Measurements from ENCODE around the gene STPG3. TPM values are rescaled to one million over a fixed set of nuclear protein-coding genes. Genes with fewer than 3 reads are reported as not detected.

STPG3 gene
- total and polyA plus RNA-seq, 2 of the 13 experiments (the other 11 are each of a cell fraction or from before 2014, with no cell fraction given), result not detected

DNA sequence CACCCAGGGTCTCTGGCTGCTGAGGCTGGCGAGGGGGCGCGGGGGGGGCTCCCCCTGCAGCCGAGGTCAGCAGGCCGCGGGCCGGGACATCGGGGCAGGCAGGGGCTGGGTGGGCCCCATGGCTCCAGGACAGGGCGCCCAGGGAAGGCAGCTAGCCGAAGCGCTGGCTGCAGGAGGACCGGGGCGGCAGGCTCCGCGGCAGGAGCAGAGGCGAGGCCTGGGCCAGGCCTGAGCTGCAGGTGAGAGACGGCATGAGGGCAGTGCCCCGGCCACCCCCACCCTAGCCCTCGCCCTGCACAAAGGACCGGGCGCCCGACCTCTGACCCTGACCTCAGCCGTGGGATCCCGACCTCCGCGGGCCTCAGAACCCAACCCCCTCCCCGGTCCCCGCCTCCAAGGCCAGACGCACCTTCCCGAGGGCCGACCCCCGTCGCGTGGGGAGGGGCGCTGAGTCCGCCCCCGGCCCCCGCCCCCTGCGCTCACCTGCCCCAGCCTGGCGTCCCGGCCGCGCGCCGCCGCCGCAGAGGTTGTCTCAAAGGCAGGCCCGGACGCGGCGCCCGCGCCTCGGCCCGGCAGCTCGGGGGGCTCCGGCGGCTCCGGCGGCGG, 29.5 kb upstream of the STPG3 start (continued):
- TF ChIP-seq, protein P1, sequence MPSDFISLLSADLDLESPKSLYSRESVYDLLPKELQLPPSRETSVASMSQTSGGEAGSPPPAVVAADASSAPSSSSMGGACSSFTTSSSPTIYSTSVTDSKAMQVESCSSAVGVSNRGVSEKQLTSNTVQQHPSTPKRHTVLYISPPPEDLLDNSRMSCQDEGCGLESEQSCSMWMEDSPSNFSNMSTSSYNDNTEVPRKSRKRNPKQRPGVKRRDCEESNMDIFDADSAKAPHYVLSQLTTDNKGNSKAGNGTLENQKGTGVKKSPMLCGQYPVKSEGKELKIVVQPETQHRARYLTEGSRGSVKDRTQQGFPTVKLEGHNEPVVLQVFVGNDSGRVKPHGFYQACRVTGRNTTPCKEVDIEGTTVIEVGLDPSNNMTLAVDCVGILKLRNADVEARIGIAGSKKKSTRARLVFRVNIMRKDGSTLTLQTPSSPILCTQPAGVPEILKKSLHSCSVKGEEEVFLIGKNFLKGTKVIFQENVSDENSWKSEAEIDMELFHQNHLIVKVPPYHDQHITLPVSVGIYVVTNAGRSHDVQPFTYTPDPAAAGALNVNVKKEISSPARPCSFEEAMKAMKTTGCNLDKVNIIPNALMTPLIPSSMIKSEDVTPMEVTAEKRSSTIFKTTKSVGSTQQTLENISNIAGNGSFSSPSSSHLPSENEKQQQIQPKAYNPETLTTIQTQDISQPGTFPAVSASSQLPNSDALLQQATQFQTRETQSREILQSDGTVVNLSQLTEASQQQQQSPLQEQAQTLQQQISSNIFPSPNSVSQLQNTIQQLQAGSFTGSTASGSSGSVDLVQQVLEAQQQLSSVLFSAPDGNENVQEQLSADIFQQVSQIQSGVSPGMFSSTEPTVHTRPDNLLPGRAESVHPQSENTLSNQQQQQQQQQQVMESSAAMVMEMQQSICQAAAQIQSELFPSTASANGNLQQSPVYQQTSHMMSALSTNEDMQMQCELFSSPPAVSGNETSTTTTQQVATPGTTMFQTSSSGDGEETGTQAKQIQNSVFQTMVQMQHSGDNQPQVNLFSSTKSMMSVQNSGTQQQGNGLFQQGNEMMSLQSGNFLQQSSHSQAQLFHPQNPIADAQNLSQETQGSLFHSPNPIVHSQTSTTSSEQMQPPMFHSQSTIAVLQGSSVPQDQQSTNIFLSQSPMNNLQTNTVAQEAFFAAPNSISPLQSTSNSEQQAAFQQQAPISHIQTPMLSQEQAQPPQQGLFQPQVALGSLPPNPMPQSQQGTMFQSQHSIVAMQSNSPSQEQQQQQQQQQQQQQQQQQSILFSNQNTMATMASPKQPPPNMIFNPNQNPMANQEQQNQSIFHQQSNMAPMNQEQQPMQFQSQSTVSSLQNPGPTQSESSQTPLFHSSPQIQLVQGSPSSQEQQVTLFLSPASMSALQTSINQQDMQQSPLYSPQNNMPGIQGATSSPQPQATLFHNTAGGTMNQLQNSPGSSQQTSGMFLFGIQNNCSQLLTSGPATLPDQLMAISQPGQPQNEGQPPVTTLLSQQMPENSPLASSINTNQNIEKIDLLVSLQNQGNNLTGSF (CRISPR knock-in tag; IDR thresholded peaks at IDR 0.05), result no peak
- TF ChIP-seq IKZF1 (IDR thresholded peaks at IDR 0.05) (no peak), POGZ (CRISPR knock-in tag; IDR thresholded peaks at IDR 0.05) (no peak), SMC3 (IDR thresholded peaks at IDR 0.05; ENCODE audit: low read length) (no peak), ZZZ3 (CRISPR knock-in tag; IDR thresholded peaks at IDR 0.05; ENCODE audit: borderline replicate concordance) (no peak), SP1 (IDR thresholded peaks at IDR 0.05) (no peak), SP1 (CRISPR knock-in tag; IDR thresholded peaks at IDR 0.05) (no peak), AGO1 (IDR thresholded peaks at IDR 0.05; ENCODE audit: low read depth, low read length, poor library complexity, severe bottlenecking) (no peak), ZNF329 (CRISPR knock-in tag; IDR thresholded peaks at IDR 0.05; ENCODE audit: low read depth) (peak; percentile 31; the same call in 1 of the 2 replicates), KLF16 (CRISPR knock-in tag; IDR thresholded peaks at IDR 0.05) (no peak), BCL6 (CRISPR knock-in tag; IDR thresholded peaks at IDR 0.05) (no peak), NFE2L2 (IDR thresholded peaks at IDR 0.05; ENCODE audit: low read length) (no peak), ZUFSP (CRISPR knock-in tag; IDR thresholded peaks at IDR 0.05; ENCODE audit: borderline replicate concordance) (no peak), ZFP36 (IDR thresholded peaks at IDR 0.05; ENCODE audit: borderline replicate concordance, low read depth, low read length, partially characterized antibody) (no peak), CAMTA2 (CRISPR knock-in tag; IDR thresholded peaks at IDR 0.05; ENCODE audit: borderline replicate concordance) (no peak), CBX1 (IDR thresholded peaks at IDR 0.05; ENCODE audit: low read depth) (no peak), SYNCRIP (IDR thresholded peaks at IDR 0.05; ENCODE audit: insufficient read depth, low read depth, low read length) (no peak), RXRB (CRISPR knock-in tag; IDR thresholded peaks at IDR 0.05; ENCODE audit: borderline replicate concordance) (0 out of 2 replicates have a peak, but pooled peaks have one; percentile 26), KDM2A (CRISPR knock-in tag; IDR thresholded peaks at IDR 0.05; ENCODE audit: borderline replicate concordance, low read depth) (no peak; the same call in 1 of the 2 replicates), ZSCAN30 (CRISPR knock-in tag; IDR thresholded peaks at IDR 0.05) (no peak)
- TF ChIP-seq, protein P2, sequence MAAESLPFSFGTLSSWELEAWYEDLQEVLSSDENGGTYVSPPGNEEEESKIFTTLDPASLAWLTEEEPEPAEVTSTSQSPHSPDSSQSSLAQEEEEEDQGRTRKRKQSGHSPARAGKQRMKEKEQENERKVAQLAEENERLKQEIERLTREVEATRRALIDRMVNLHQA (CRISPR knock-in tag; IDR thresholded peaks at IDR 0.05), result no peak

Data from HepG2 (cell line).